Measurements from ENCODE around the gene C20orf173. TPM values are rescaled to one million over a fixed set of nuclear protein-coding genes. Genes with fewer than 3 reads are reported as not detected.

C20orf173 gene
- total and polyA plus RNA-seq, 2 donors from 2014 or later = not detected

DNA sequence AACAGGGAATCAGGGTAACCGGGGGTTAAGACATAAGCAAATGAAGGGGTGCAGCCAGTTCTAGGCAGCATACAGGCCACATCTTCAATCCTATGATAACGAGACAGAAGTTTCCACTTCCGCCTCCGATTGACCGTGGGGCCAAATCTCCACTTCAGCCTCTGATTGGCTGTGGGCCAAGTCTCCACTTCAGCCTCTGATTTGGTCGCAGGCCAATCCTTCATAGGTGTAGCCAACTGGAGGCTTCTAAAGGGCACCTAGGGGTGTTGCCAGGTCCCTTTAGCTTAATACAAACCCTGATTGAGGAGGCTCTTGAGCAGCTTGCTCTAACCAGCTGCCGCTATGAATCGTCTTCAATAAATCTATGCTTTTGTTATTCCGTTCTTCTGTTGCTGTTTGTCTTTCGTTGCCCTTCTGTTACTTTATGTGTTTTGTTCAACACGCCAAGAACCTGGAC is 10.3 kb upstream of the C20orf173 start:
- TF ChIP-seq, protein P1, sequence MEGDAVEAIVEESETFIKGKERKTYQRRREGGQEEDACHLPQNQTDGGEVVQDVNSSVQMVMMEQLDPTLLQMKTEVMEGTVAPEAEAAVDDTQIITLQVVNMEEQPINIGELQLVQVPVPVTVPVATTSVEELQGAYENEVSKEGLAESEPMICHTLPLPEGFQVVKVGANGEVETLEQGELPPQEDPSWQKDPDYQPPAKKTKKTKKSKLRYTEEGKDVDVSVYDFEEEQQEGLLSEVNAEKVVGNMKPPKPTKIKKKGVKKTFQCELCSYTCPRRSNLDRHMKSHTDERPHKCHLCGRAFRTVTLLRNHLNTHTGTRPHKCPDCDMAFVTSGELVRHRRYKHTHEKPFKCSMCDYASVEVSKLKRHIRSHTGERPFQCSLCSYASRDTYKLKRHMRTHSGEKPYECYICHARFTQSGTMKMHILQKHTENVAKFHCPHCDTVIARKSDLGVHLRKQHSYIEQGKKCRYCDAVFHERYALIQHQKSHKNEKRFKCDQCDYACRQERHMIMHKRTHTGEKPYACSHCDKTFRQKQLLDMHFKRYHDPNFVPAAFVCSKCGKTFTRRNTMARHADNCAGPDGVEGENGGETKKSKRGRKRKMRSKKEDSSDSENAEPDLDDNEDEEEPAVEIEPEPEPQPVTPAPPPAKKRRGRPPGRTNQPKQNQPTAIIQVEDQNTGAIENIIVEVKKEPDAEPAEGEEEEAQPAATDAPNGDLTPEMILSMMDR (IDR thresholded peaks at IDR 0.05; ENCODE audit: borderline replicate concordance, extremely low read depth, insufficient read depth) = no peak
- intact Hi-C loops (cut with DNase I) = no loop called here

DNA sequence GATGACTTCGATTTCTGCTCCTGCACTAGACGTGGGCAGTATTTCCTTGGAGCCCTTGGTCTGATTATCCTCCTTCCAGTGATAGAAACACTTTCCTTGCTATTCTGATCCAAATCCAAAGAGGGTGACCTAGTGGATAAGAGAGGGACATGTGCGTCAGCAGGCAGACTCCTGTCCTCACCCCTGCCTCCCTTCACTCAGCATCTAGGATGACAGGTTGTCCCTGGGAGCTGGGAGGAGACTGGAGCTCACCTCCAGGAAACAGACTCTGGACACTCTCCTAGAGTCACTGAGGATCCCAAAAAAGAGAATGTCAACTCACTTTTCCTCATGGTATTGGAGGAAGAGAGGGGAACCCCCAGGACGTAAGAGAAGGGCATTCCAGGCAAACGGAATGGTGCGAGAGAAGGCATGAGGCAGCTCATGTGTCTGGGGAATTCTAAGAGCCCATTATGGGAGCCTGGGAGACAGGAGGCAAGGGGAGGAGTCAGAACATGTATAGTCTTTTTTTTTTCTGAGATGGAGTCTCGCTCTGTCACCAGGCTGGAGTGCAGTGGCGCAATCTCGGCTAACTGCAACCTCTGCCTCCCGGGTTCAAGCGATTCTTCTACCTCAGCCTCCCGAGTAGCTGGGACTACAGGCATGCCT is 2.2 kb downstream of the C20orf173 start:
- DNase-seq (no peak), FAIRE-seq (no peak)
- no peak overlapping the region for H3K9ac ChIP-seq (ENCODE audit: low read length in 3 of 3)
- no peak overlapping the region for H3K4me3 ChIP-seq (ENCODE audit: low read length in 3 of 3)
- no peaks in the 10 kb centered on the region for H3K27me3 ChIP-seq (ENCODE audit: control insufficient read depth, insufficient read depth, low read length)
- no peak overlapping the region for H3K27ac ChIP-seq (ENCODE audit: low read depth in 2 of 2, low read length in 2 of 2)
- TF ChIP-seq, protein P1 (IDR thresholded peaks at IDR 0.05; ENCODE audit: borderline replicate concordance, extremely low read depth, insufficient read depth) = no peak
- H3K9me3 ChIP-seq (ENCODE audit: control insufficient read depth in 2 of 3, insufficient read depth in 1 of 3, low read length in 3 of 3) = no peaks in the 10 kb centered on the region
- no peaks in the 10 kb centered on the region for H3K4me1 ChIP-seq (ENCODE audit: control insufficient read depth in 2 of 3, insufficient read depth in 2 of 3, low read depth in 1 of 3, low read length in 3 of 3)
- no peaks in the 10 kb centered on the region for H3K36me3 ChIP-seq (ENCODE audit: control insufficient read depth in 2 of 3, insufficient read depth in 3 of 3, low read length in 3 of 3)
- intact Hi-C loops (cut with DNase I) = no loop called here

More for the DNA sequence above, 10.3 kb upstream of the C20orf173 start:
- Histone ChIP-seq H3K4me3 (ENCODE audit: low read length in 3 of 3) (peak overlapping the region in 1 of 3 donors; percentile 14), H3K27me3 (ENCODE audit: control insufficient read depth, insufficient read depth, low read length) (no peaks in the 10 kb centered on the region), H3K36me3 (ENCODE audit: control insufficient read depth in 2 of 3, insufficient read depth in 3 of 3, low read length in 3 of 3) (peaks cover 0 to 5% (median 0%) of the 10 kb centered on the region in 3 donors), H3K9me3 (ENCODE audit: control insufficient read depth in 2 of 3, insufficient read depth in 1 of 3, low read length in 3 of 3) (no peaks in the 10 kb centered on the region), H3K9ac (ENCODE audit: low read length in 3 of 3) (no peak overlapping the region), H3K27ac (ENCODE audit: low read depth in 2 of 2, low read length in 2 of 2) (no peak overlapping the region), H3K4me1 (ENCODE audit: control insufficient read depth in 2 of 3, insufficient read depth in 2 of 3, low read depth in 1 of 3, low read length in 3 of 3) (peaks cover 0 to 9% (median 4%) of the 10 kb centered on the region in 3 donors)
- DNase-seq (peak in 4 of 5 donors; percentile 56 to 89 (median 80)), FAIRE-seq (no peak)

DNA sequence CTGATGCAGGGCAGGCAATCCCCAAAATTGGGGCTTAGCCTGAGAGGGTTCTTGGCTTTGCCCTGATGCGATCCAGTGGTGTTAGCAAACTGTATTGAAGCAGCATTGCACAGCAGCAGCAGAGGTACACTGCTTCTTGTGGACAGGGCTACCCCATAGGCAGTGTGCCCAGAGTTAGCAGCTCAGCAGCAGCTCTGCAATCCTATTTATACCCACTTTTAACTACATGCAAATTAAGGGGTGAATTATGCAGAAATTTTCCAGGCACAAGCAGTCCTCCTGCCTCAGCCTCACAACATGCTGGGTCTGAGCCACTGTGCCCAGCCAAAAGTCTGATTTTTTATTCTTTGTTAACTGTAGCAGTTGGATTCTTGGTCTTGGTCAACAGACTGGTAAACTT is 3.8 kb downstream of the C20orf173 start:
- DNase-seq (no peak), FAIRE-seq (no peak)
- Histone ChIP-seq H3K36me3 (ENCODE audit: control insufficient read depth in 2 of 3, insufficient read depth in 3 of 3, low read length in 3 of 3) (no peaks in the 10 kb centered on the region), H3K4me1 (ENCODE audit: control insufficient read depth in 2 of 3, insufficient read depth in 2 of 3, low read depth in 1 of 3, low read length in 3 of 3) (no peaks in the 10 kb centered on the region), H3K9me3 (ENCODE audit: control insufficient read depth in 2 of 3, insufficient read depth in 1 of 3, low read length in 3 of 3) (no peaks in the 10 kb centered on the region), H3K4me3 (ENCODE audit: low read length in 3 of 3) (no peak overlapping the region), H3K27me3 (ENCODE audit: control insufficient read depth, insufficient read depth, low read length) (no peaks in the 10 kb centered on the region), H3K27ac (ENCODE audit: low read depth in 2 of 2, low read length in 2 of 2) (no peak overlapping the region), H3K9ac (ENCODE audit: low read length in 3 of 3) (no peak overlapping the region)
- TF ChIP-seq, protein P1 (IDR thresholded peaks at IDR 0.05; ENCODE audit: borderline replicate concordance, extremely low read depth, insufficient read depth) = no peak
- intact Hi-C loops (cut with DNase I) = no loop called here

Data from kidney (tissue), 14 donors.